ENCODE results near the gene PTOV1. TPM values are rescaled to one million over a fixed set of nuclear protein-coding genes. Genes with fewer than 3 reads are reported as not detected.

PTOV1 gene
- total and polyA plus RNA-seq, 10 of the 15 experiments (the other 5 are each of a cell fraction or from before 2014, with no cell fraction given), result 3.2 to 83.5 (median 22.3) TPM

DNA sequence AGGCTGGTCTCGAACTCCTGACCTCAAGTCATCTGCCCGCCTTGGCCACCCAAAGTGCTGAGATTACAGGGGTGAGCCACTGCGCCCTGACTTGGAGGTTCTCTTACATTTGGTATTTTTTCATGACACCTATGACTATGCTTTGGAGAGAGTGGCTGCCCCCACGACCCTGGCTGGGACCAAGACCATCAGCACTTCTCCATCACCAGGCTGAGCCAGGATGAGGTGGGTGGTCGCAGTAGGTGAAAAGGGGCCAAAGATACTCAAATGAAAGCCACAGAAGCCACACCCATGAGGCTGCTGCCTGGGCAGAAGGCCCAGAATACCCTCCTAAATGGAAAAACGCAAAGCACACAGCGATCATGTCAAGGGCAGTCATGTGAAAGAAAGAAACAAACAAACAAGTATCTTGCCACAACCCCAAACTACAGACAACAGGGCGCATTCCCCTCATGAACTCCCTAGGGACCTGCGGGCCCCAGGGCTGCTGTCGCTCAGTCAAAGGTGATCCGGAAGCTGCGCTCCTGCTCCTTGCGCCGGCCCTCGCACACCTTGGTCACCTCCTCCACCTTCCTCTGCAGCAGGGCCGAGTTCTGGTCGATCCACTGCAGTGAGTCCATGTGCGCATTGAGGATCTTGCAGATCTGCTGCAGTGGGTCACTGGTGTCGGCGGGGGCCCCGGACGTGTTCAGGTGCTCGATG lies 56.9 kb downstream of the PTOV1 start (continued):
- TF ChIP-seq TCF7 (IDR thresholded peaks at IDR 0.05; ENCODE audit: borderline replicate concordance) (no peak), ZNF622 (IDR thresholded peaks at IDR 0.05) (no peak), KDM1A (IDR thresholded peaks at IDR 0.05; ENCODE audit: borderline replicate concordance) (no peak), IRF4 (IDR thresholded peaks at IDR 0.05; ENCODE audit: low read depth, low read length) (no peak), HCFC1 (IDR thresholded peaks at IDR 0.05; ENCODE audit: low read length) (no peak), IKZF1 (conservative IDR thresholded peaks at IDR 0.05) (no peak), PBX3 (IDR thresholded peaks at IDR 0.05; ENCODE audit: insufficient replicate concordance, low read depth, low read length) (no peak), SRF (IDR thresholded peaks at IDR 0.05; ENCODE audit: low read depth in 2 of 2, low read length in 2 of 2) (no peak), RUNX3 (IDR thresholded peaks at IDR 0.05; ENCODE audit: low read length) (peak; percentile 56), MYB (IDR thresholded peaks at IDR 0.05; ENCODE audit: borderline replicate concordance, low read depth, low read length) (no peak), POLR2A (IDR thresholded peaks at IDR 0.05; ENCODE audit: low read depth, low read length) (peak; percentile 62), CBFB (IDR thresholded peaks at IDR 0.05; ENCODE audit: low read depth) (0 out of 2 replicates have a peak, but pooled peaks have one; percentile 33), FOXM1 (IDR thresholded peaks at IDR 0.05; ENCODE audit: low read depth, low read length) (no peak), HDGF (IDR thresholded peaks at IDR 0.05) (0 out of 2 replicates have a peak, but pooled peaks have one; percentile 6), MXI1 (IDR thresholded peaks at IDR 0.05; ENCODE audit: low read depth, low read length) (no peak), EED (IDR thresholded peaks at IDR 0.05; ENCODE audit: low read depth) (peak; percentile 31; the same call in 1 of the 2 replicates), RELA (IDR thresholded peaks at IDR 0.05; ENCODE audit: borderline replicate concordance, partially characterized antibody) (no peak), ATF7 (IDR thresholded peaks at IDR 0.05; ENCODE audit: low read depth) (no peak; the same call in 1 of the 2 replicates), ASH2L (IDR thresholded peaks at IDR 0.05; ENCODE audit: borderline replicate concordance, low read depth) (no peak), STAT3 (IDR thresholded peaks at IDR 0.05; ENCODE audit: low read depth, low read length) (no peak), ZNF274 (IDR thresholded peaks at IDR 0.05; ENCODE audit: insufficient read depth, insufficient read length) (no peak)
- TF ChIP-seq, protein P1, sequence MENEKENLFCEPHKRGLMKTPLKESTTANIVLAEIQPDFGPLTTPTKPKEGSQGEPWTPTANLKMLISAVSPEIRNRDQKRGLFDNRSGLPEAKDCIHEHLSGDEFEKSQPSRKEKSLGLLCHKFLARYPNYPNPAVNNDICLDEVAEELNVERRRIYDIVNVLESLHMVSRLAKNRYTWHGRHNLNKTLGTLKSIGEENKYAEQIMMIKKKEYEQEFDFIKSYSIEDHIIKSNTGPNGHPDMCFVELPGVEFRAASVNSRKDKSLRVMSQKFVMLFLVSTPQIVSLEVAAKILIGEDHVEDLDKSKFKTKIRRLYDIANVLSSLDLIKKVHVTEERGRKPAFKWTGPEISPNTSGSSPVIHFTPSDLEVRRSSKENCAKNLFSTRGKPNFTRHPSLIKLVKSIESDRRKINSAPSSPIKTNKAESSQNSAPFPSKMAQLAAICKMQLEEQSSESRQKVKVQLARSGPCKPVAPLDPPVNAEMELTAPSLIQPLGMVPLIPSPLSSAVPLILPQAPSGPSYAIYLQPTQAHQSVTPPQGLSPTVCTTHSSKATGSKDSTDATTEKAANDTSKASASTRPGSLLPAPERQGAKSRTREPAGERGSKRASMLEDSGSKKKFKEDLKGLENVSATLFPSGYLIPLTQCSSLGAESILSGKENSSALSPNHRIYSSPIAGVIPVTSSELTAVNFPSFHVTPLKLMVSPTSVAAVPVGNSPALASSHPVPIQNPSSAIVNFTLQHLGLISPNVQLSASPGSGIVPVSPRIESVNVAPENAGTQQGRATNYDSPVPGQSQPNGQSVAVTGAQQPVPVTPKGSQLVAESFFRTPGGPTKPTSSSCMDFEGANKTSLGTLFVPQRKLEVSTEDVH (IDR thresholded peaks at IDR 0.05; ENCODE audit: low read depth, partially characterized antibody), result no peak
- TF ChIP-seq, protein P2, sequence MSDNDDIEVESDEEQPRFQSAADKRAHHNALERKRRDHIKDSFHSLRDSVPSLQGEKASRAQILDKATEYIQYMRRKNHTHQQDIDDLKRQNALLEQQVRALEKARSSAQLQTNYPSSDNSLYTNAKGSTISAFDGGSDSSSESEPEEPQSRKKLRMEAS (IDR thresholded peaks at IDR 0.05; ENCODE audit: low read depth, low read length), result no peak
- TF ChIP-seq, protein P3, sequence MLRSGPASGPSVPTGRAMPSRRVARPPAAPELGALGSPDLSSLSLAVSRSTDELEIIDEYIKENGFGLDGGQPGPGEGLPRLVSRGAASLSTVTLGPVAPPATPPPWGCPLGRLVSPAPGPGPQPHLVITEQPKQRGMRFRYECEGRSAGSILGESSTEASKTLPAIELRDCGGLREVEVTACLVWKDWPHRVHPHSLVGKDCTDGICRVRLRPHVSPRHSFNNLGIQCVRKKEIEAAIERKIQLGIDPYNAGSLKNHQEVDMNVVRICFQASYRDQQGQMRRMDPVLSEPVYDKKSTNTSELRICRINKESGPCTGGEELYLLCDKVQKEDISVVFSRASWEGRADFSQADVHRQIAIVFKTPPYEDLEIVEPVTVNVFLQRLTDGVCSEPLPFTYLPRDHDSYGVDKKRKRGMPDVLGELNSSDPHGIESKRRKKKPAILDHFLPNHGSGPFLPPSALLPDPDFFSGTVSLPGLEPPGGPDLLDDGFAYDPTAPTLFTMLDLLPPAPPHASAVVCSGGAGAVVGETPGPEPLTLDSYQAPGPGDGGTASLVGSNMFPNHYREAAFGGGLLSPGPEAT (IDR thresholded peaks at IDR 0.05; ENCODE audit: low read depth), result no peak
- TF ChIP-seq, protein P4, sequence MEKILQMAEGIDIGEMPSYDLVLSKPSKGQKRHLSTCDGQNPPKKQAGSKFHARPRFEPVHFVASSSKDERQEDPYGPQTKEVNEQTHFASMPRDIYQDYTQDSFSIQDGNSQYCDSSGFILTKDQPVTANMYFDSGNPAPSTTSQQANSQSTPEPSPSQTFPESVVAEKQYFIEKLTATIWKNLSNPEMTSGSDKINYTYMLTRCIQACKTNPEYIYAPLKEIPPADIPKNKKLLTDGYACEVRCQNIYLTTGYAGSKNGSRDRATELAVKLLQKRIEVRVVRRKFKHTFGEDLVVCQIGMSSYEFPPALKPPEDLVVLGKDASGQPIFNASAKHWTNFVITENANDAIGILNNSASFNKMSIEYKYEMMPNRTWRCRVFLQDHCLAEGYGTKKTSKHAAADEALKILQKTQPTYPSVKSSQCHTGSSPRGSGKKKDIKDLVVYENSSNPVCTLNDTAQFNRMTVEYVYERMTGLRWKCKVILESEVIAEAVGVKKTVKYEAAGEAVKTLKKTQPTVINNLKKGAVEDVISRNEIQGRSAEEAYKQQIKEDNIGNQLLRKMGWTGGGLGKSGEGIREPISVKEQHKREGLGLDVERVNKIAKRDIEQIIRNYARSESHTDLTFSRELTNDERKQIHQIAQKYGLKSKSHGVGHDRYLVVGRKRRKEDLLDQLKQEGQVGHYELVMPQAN (conservative IDR thresholded peaks at IDR 0.05), result no peak

Measured in GM12878 (cell line).